WTC11 (cell line): ENCODE results near the gene NR2F6. TPM values are rescaled to one million over a fixed set of nuclear protein-coding genes. Genes with fewer than 3 reads are reported as not detected.

Source experiments
- AFF4 ChIP-seq: sonication (generic); formaldehyde crosslinking; IDR thresholded peaks from 2 replicates; pipeline ENCODE4 v1.8.1; 2023; ENCODE audit warnings: mild to moderate bottlenecking, missing genetic modification reagents, borderline replicate concordance
- AR ChIP-seq: fragments of 250-450 bp; sonication (Bioruptor Pico); IDR thresholded peaks from 2 replicates; pipeline ENCODE4 v1.9.0; 2021; ENCODE audit warnings: mild to moderate bottlenecking
- ATF2 ChIP-seq: sonication (generic); formaldehyde crosslinking; IDR thresholded peaks from 2 replicates; pipeline ENCODE4 v1.8.1; 2022; ENCODE audit warnings: low read depth, missing genetic modification reagents, borderline replicate concordance
- ATF3 ChIP-seq: sonication (generic); formaldehyde crosslinking; conservative IDR thresholded peaks from 2 replicates; pipeline ENCODE4 v1.8.1; 2022; ENCODE audit warnings: mild to moderate bottlenecking, missing genetic modification reagents
- CBFB ChIP-seq: sonication (generic); formaldehyde crosslinking; IDR thresholded peaks from 2 replicates; pipeline ENCODE4 v1.8.1; 2022; ENCODE audit warnings: mild to moderate bottlenecking, low read depth, missing genetic modification reagents
- CTCF ChIP-seq: fragments of 200-600 bp; IDR thresholded peaks from 2 replicates; pipeline ENCODE4 v1.8.0; 2022; ENCODE audit warnings: antibody characterized with exemption
- E2F5 ChIP-seq: sonication (generic); formaldehyde crosslinking; IDR thresholded peaks from 2 replicates; pipeline ENCODE4 v1.8.1; 2022; ENCODE audit warnings: mild to moderate bottlenecking, moderate library complexity, missing genetic modification reagents
- EMX1 ChIP-seq: fragments of 250-450 bp; sonication (Bioruptor Pico); IDR thresholded peaks from 2 replicates; pipeline ENCODE4 v1.8.0; 2021; ENCODE audit warnings: mild to moderate bottlenecking
- ESRRA ChIP-seq: sonication (generic); formaldehyde crosslinking; IDR thresholded peaks from 2 replicates; pipeline ENCODE4 v1.8.1; 2022; ENCODE audit warnings: mild to moderate bottlenecking, missing genetic modification reagents, borderline replicate concordance
- GTF2I ChIP-seq: fragments of 250-450 bp; sonication (Bioruptor Pico); conservative IDR thresholded peaks from 2 replicates; pipeline ENCODE4 v1.4.0; 2021; ENCODE audit warnings: mild to moderate bottlenecking
- HMGXB4 ChIP-seq: sonication (generic); formaldehyde crosslinking; IDR thresholded peaks from 2 replicates; pipeline ENCODE4 v1.8.1; 2023; ENCODE audit warnings: mild to moderate bottlenecking, moderate library complexity, missing genetic modification reagents
- IRF1 ChIP-seq: sonication (generic); formaldehyde crosslinking; IDR thresholded peaks from 2 replicates; pipeline ENCODE4 v1.8.0; 2023; ENCODE audit warnings: missing genetic modification reagents
- JAZF1 ChIP-seq: fragments of 250-450 bp; sonication (Bioruptor Pico); IDR thresholded peaks from 2 replicates; pipeline ENCODE4 v1.9.0; 2021; ENCODE audit warnings: moderate library complexity, mild to moderate bottlenecking, inconsistent platforms
- JUN ChIP-seq: sonication (generic); formaldehyde crosslinking; IDR thresholded peaks from 2 replicates; pipeline ENCODE4 v1.8.0; 2023; ENCODE audit warnings: mild to moderate bottlenecking, missing genetic modification reagents
- KAT7 ChIP-seq: sonication (generic); formaldehyde crosslinking; IDR thresholded peaks from 2 replicates; pipeline ENCODE4 v1.8.1; 2023; ENCODE audit warnings: missing genetic modification reagents, mild to moderate bottlenecking, borderline replicate concordance
- NFATC4 ChIP-seq: fragments of 250-450 bp; sonication (Bioruptor Pico); IDR thresholded peaks from 2 replicates; pipeline ENCODE4 v1.9.0; 2021; ENCODE audit warnings: mild to moderate bottlenecking
- SMAD3 ChIP-seq: sonication (generic); formaldehyde crosslinking; IDR thresholded peaks from 2 replicates; pipeline ENCODE4 v1.8.0; 2022; ENCODE audit warnings: missing genetic modification reagents, mild to moderate bottlenecking, borderline replicate concordance
- ZBTB43 ChIP-seq: sonication (generic); formaldehyde crosslinking; IDR thresholded peaks from 2 replicates; pipeline ENCODE4 v1.8.1; 2023; ENCODE audit warnings: mild to moderate bottlenecking, missing genetic modification reagents
- ZNF317 ChIP-seq: sonication (generic); formaldehyde crosslinking; IDR thresholded peaks from 2 replicates; pipeline ENCODE4 v1.8.1; 2023; ENCODE audit warnings: low read depth, mild to moderate bottlenecking, moderate library complexity, missing genetic modification reagents, borderline replicate concordance
- ZNF396 ChIP-seq: fragments of 250-450 bp; sonication (Bioruptor Pico); IDR thresholded peaks from 2 replicates; pipeline ENCODE4 v1.8.0; 2021; ENCODE audit warnings: mild to moderate bottlenecking, moderate library complexity, borderline replicate concordance
- ZNF671 ChIP-seq: fragments of 250-450 bp; sonication (Bioruptor Pico); IDR thresholded peaks from 2 replicates; pipeline ENCODE4 v1.8.0; 2021; ENCODE audit warnings: mild to moderate bottlenecking
- total RNA-seq: library from RNA; stranded (reverse); gene quantifications from 3 replicates; pipeline ENCODE4 v1.2.3, GENCODE V29; 2021

The NR2F6 gene
- total RNA-seq, 1 experiment from 2014 or later, result 145 TPM

GRCh38 chr19:17235300-17235970, 10.3 kb downstream of the NR2F6 start (continued):
- no peak for TF ChIP-seq ATF2 (CRISPR knock-in tag)
- TF ChIP-seq KAT7 (CRISPR knock-in tag), result peak; percentile 85; the same call in 1 of the 2 replicates
- 0 out of 2 replicates have a peak, but pooled peaks have one; percentile 17 for TF ChIP-seq JUN (CRISPR knock-in tag)
- no peak for TF ChIP-seq E2F5 (CRISPR knock-in tag)
- no peak for TF ChIP-seq ZNF317 (CRISPR knock-in tag)
- no peak for TF ChIP-seq JAZF1
- peak; percentile 33; the same call in 1 of the 2 replicates for TF ChIP-seq ESRRA
- TF ChIP-seq SMAD3, result no peak
- TF ChIP-seq EMX1 (CRISPR knock-in tag), result no peak
- TF ChIP-seq ZNF671 (CRISPR knock-in tag), result no peak
- TF ChIP-seq AFF4 (CRISPR knock-in tag), result no peak
- no peak for TF ChIP-seq CTCF
- no peak for TF ChIP-seq ATF3 (CRISPR knock-in tag)
- no peak for TF ChIP-seq ZNF396 (CRISPR knock-in tag)
- peak; percentile 82; the same call in 1 of the 2 replicates for TF ChIP-seq ZBTB43 (CRISPR knock-in tag)
- TF ChIP-seq IRF1 (CRISPR knock-in tag), result no peak
- TF ChIP-seq AR, result no peak
- TF ChIP-seq HMGXB4, result peak; percentile 96; the same call in 1 of the 2 replicates
- TF ChIP-seq GTF2I (CRISPR knock-in tag), result no peak
- TF ChIP-seq CBFB (CRISPR knock-in tag), result no peak
- TF ChIP-seq NFATC4 (CRISPR knock-in tag), result no peak
